Measurements from ENCODE around the gene CACNA2D2.

DNA sequence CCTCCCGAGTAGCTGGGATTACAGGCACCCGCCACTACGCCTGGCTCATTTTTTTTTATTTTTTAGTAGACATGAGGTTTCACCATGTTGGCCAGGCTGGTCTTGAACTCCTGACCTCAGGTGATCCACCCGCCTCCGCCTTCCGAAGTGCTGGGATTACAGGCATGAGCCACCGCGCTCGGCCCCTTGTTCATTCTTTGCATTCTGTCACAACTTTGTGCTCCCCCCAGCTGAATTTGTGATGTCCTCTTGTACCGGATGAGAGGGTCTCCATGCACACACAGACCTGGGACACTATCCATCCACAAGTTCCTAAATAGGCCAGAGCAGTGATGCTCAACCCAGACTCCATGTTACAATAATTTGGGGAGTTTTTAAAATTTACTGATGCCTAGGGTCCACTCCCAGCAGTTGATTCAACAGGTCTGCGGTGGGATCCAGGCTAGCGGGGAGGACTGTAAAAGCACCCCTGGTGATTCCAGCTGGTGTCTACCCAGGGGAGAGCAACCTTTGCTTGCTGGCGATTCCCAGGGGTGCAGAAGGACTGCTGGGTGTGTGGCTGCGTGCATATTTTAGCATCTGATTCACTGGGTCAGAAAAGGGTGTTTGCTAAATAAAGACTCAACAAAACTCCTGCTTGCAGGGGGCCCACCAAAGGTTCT is 163.8 kb downstream of the CACNA2D2 start:
- TF ChIP-seq, protein P1, sequence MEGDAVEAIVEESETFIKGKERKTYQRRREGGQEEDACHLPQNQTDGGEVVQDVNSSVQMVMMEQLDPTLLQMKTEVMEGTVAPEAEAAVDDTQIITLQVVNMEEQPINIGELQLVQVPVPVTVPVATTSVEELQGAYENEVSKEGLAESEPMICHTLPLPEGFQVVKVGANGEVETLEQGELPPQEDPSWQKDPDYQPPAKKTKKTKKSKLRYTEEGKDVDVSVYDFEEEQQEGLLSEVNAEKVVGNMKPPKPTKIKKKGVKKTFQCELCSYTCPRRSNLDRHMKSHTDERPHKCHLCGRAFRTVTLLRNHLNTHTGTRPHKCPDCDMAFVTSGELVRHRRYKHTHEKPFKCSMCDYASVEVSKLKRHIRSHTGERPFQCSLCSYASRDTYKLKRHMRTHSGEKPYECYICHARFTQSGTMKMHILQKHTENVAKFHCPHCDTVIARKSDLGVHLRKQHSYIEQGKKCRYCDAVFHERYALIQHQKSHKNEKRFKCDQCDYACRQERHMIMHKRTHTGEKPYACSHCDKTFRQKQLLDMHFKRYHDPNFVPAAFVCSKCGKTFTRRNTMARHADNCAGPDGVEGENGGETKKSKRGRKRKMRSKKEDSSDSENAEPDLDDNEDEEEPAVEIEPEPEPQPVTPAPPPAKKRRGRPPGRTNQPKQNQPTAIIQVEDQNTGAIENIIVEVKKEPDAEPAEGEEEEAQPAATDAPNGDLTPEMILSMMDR (IDR thresholded peaks at IDR 0.05; ENCODE audit: low read depth, low read length, missing input control): no peak
- TF ChIP-seq FOXA2 (IDR thresholded peaks at IDR 0.05) (no peak), GABPA (IDR thresholded peaks at IDR 0.05 in 1 of 2, conservative IDR thresholded peaks at IDR 0.05 in 1 of 2) (no peak), YY1 (IDR thresholded peaks at IDR 0.05) (no peak), EGR1 (IDR thresholded peaks at IDR 0.05; ENCODE audit: low read depth in 2 of 2) (no peak), JUND (IDR thresholded peaks at IDR 0.05) (no peak), SP1 (IDR thresholded peaks at IDR 0.05) (no peak), TAF1 (conservative IDR thresholded peaks at IDR 0.05) (no peak), HNF4G (IDR thresholded peaks at IDR 0.05) (no peak), RAD21 (IDR thresholded peaks at IDR 0.05) (no peak)
- TF ChIP-seq, protein P2, sequence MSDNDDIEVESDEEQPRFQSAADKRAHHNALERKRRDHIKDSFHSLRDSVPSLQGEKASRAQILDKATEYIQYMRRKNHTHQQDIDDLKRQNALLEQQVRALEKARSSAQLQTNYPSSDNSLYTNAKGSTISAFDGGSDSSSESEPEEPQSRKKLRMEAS (IDR thresholded peaks at IDR 0.05): no peak
- TF ChIP-seq, protein P3, sequence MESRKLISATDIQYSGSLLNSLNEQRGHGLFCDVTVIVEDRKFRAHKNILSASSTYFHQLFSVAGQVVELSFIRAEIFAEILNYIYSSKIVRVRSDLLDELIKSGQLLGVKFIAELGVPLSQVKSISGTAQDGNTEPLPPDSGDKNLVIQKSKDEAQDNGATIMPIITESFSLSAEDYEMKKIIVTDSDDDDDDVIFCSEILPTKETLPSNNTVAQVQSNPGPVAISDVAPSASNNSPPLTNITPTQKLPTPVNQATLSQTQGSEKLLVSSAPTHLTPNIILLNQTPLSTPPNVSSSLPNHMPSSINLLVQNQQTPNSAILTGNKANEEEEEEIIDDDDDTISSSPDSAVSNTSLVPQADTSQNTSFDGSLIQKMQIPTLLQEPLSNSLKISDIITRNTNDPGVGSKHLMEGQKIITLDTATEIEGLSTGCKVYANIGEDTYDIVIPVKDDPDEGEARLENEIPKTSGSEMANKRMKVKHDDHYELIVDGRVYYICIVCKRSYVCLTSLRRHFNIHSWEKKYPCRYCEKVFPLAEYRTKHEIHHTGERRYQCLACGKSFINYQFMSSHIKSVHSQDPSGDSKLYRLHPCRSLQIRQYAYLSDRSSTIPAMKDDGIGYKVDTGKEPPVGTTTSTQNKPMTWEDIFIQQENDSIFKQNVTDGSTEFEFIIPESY (IDR thresholded peaks at IDR 0.05): no peak
- TF ChIP-seq, protein P4, sequence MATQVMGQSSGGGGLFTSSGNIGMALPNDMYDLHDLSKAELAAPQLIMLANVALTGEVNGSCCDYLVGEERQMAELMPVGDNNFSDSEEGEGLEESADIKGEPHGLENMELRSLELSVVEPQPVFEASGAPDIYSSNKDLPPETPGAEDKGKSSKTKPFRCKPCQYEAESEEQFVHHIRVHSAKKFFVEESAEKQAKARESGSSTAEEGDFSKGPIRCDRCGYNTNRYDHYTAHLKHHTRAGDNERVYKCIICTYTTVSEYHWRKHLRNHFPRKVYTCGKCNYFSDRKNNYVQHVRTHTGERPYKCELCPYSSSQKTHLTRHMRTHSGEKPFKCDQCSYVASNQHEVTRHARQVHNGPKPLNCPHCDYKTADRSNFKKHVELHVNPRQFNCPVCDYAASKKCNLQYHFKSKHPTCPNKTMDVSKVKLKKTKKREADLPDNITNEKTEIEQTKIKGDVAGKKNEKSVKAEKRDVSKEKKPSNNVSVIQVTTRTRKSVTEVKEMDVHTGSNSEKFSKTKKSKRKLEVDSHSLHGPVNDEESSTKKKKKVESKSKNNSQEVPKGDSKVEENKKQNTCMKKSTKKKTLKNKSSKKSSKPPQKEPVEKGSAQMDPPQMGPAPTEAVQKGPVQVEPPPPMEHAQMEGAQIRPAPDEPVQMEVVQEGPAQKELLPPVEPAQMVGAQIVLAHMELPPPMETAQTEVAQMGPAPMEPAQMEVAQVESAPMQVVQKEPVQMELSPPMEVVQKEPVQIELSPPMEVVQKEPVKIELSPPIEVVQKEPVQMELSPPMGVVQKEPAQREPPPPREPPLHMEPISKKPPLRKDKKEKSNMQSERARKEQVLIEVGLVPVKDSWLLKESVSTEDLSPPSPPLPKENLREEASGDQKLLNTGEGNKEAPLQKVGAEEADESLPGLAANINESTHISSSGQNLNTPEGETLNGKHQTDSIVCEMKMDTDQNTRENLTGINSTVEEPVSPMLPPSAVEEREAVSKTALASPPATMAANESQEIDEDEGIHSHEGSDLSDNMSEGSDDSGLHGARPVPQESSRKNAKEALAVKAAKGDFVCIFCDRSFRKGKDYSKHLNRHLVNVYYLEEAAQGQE (IDR thresholded peaks at IDR 0.05): no peak

Data from liver (tissue), 3 donors.